Measurements from ENCODE around the gene PRR36. TPM values are rescaled to one million over a fixed set of nuclear protein-coding genes. Genes with fewer than 3 reads are reported as not detected.

Gene PRR36
- total RNA-seq: 1 to 10 TPM in 1 of 5 experiments, under 1 TPM in 3, not detected in 1; 0.08 to 1.2 (median 0.16) TPM
- polyA plus RNA-seq: under 1 TPM; 0.08 to 0.12 TPM
- 0.40 reads per million for total RNA-seq

DNA sequence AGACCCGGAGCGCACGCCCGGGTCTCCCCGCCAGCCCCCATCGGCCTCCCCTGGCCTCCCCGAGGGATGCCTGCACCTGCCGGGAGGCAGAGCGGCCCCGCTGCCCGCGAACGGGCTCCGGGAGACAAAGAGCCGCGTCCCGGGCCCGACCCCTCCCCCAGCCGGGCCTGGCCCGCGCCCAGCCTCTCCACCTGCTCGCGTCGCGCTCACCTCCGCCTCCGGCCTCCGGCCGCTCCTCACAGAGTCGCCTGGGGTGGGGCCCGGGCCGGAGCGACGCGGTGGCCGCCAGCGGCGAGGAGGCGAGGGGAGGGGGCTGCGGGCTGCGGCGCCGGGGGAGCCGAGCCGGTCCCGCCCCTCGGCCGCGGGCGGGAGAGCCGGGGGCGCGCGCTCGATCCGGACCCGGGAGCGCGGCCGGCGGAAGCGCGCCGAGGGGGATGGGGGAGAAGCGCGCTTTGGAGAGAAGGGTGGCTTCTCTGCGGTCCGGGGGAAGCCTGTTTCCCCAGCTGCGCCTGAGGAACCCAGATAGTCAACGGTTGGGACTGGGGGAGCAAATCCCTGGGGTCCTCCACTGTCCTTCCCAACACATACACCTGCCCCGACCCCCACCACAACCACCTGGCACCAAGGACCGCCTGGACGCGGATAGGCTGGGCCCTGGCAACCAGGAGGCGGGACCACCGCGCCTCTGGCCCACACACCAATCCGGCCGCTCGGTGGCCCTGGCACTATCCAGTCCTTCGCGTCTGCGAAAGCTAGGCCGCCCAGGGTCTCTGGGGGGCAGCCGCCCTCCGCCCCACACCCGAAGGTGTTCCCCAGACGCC, at the start of gene PRR36:
Gene PRR36 (minus strand): TSS at position 315 of the 821 bp plus-strand sequence. CDS start 701 bp downstream, outside the sequence.
- no peak for DNase-seq
- H3K4me1 ChIP-seq (ENCODE audit: control insufficient read depth in 2 of 2, insufficient read depth in 2 of 2, low read length in 2 of 2): peaks cover 10 to 26% of the 10 kb centered on the region in 2 donors
- H3K27me3 ChIP-seq (ENCODE audit: control insufficient read depth in 2 of 2, insufficient read depth in 2 of 2, low read length in 2 of 2): peaks cover 0 to 2% of the 10 kb centered on the region in 2 donors
- peaks cover 0 to 5% (median 0%) of the 10 kb centered on the region in 5 donors for H3K36me3 Mint-ChIP-seq
- no peak for ATAC-seq
- no peaks in the 10 kb centered on the region for H3K9me3 ChIP-seq (ENCODE audit: control insufficient read depth in 2 of 3, low read length in 3 of 3)
- peaks cover 0 to 4% (median 0%) of the 10 kb centered on the region in 11 donors for H3K9me3 Mint-ChIP-seq
- intact Hi-C loops (cut with micrococcal nuclease): no loop called here
- ChIA-PET CTCF (no interaction called here), POLR2A (interaction anchor here (1.1 kb wide), 1 partner anchor 29 kb away, joined by 3 read pairs; the partner anchor contains the start of gene MAP2K7)
- peaks cover 14 to 27% (median 21%) of the 10 kb centered on the region in 7 donors for H3K4me1 Mint-ChIP-seq
- H3K36me3 ChIP-seq (ENCODE audit: control insufficient read depth in 2 of 3, insufficient read depth in 3 of 3, low read length in 3 of 3): no peaks in the 10 kb centered on the region
- H3K4me3 ChIP-seq (ENCODE audit: low read length): no peak within 1 kb of the TSS
- H3K27me3 Mint-ChIP-seq: peaks cover 0 to 48% (median 8%) of the 10 kb centered on the region in 5 donors
- peak within 1 kb of the TSS in 1 of 9 donors; percentile 67 for H3K27ac Mint-ChIP-seq
- H3K27ac ChIP-seq (ENCODE audit: low read depth, low read length): no peak within 1 kb of the TSS
- peak within 1 kb of the TSS; percentile 55 to 85 (median 74) for H3K4me3 Mint-ChIP-seq

DNA sequence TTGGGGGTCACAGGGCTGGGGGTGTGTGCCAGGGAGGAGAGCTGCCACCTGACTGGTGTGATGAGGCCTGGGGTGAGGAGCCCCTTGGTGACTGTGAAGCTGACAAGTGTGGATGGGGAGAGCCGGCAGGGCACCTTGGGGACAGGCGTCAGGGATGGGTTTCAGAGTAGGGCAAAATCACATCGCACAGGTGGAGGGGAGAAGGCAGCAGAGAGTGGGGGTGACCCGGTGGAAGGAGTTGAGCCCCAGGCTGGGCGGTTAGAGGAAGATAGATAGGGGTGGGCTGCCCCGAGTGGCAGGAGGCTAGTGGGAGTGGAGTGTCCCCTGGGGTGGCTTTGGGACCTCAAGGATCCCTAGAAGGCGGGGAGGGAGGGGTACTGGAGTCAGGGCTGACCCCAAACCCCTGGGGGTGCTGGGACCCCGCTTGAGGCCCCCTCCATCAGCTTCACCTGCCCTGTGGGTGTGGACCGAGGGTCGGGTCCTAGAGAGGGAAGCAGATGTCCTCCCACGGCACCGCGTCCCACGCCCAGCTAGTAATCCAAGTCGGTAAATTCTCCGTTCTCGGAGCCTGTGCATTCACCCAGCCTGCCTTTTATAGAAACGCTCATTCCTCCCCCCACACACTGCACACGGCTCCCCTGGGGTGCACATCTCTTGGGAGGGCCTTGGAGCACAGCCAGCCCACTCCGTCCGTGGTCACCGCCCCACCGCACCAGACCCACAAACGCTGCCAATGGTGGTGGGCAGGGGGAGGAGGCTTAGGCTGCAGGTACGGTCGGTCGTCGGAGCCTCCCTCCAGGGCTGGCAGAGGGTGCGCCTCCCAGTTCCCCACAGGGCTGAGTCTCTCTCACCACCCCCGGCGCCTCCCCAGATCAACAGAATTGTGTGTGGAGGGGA, 49.4 kb upstream of the PRR36 start:
- Histone ChIP-seq H3K27me3 (ENCODE audit: control insufficient read depth in 2 of 2, insufficient read depth in 2 of 2, low read length in 2 of 2) (peaks cover 0 to 4% of the 10 kb centered on the region in 2 donors), H3K4me3 (ENCODE audit: low read length) (no peak overlapping the region), H3K36me3 (ENCODE audit: control insufficient read depth in 2 of 3, insufficient read depth in 3 of 3, low read length in 3 of 3) (peaks cover 0 to 18% (median 6%) of the 10 kb centered on the region in 3 experiments), H3K9me3 (ENCODE audit: control insufficient read depth in 2 of 3, low read length in 3 of 3) (no peaks in the 10 kb centered on the region), H3K4me1 (ENCODE audit: control insufficient read depth in 2 of 2, insufficient read depth in 2 of 2, low read length in 2 of 2) (peaks cover 19 to 20% of the 10 kb centered on the region in 2 donors), H3K27ac (ENCODE audit: low read depth, low read length) (no peak overlapping the region)
- H3K27ac Mint-ChIP-seq: peak overlapping the region in 2 of 9 donors; percentile 25 to 56
- peak overlapping the region in 7 of 10 donors; percentile 11 to 80 (median 29) for H3K4me3 Mint-ChIP-seq
- intact Hi-C loops (cut with micrococcal nuclease): loop anchor here (5.0 to 10.0 kb wide), 7 partner anchors 296 to 1894 kb away; partner anchors contain the start of genes ALKBH7 (in 1 of the 2), FBXL12 (in 1 of the 2), PET100 (in 1 of the 2) and RAB11B (in 1 of the 2)
- peaks cover 0 to 3% (median 0%) of the 10 kb centered on the region in 11 donors for H3K9me3 Mint-ChIP-seq
- peaks cover 4 to 8% (median 6%) of the 10 kb centered on the region in 5 donors for H3K27me3 Mint-ChIP-seq
- CTCF ChIA-PET: interaction anchor here (0.7 to 0.8 kb wide), 2 partner anchors 22 to 55 kb away, joined by 3 read pairs; no protein-coding TSS in a partner anchor
- POLR2A ChIA-PET: interaction anchor here (0.7 to 1.2 kb wide), 3 partner anchors 9 to 70 kb away, joined by 3 to 4 read pairs (median 3); partner anchors contain the start of genes TGFBR3L and TIMM44
- peaks cover 0 to 11% (median 0%) of the 10 kb centered on the region in 5 donors for H3K36me3 Mint-ChIP-seq
- H3K4me1 Mint-ChIP-seq: peaks cover 15 to 38% (median 30%) of the 10 kb centered on the region in 7 donors
- DNase-seq: no peak
- no peak for ATAC-seq

DNA sequence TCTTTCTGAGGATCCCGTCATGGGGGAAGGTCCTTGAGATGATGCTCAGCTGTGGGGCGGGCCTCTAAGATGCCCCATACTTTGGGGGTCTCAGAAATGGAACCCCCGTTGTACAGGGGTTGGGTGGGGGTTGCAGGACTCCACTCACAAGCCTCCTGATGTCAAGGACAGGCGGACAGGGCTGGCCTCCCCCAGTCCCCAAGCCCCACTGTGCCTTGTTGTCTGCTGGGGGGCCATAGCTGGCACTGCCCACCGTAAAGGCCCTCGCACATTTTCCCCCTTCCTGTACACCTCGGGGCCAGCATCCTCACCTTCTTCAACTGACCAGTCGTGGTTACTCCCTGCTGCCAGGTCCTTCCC, 48.6 kb upstream of the PRR36 start:
- POLR2A ChIA-PET: interaction anchor here (1.2 kb wide), 1 partner anchor 69 kb away, joined by 3 read pairs; no protein-coding TSS in a partner anchor
- no peak for ATAC-seq
- H3K4me1 ChIP-seq (ENCODE audit: control insufficient read depth in 2 of 2, insufficient read depth in 2 of 2, low read length in 2 of 2): peaks cover 20 to 23% of the 10 kb centered on the region in 2 donors
- no peak overlapping the region for H3K4me3 ChIP-seq (ENCODE audit: low read length)
- intact Hi-C loops (cut with micrococcal nuclease): loop anchor here (5.0 to 10.0 kb wide), 7 partner anchors 296 to 1894 kb away; partner anchors contain the start of genes ALKBH7 (in 1 of the 2), FBXL12 (in 1 of the 2), PET100 (in 1 of the 2) and RAB11B (in 1 of the 2)
- Mint-ChIP-seq H3K27ac (peak overlapping the region in 1 of 9 donors; percentile 25), H3K36me3 (peaks cover 0 to 11% (median 0%) of the 10 kb centered on the region in 5 donors), H3K9me3 (peaks cover 0 to 3% (median 0%) of the 10 kb centered on the region in 11 donors), H3K27me3 (peaks cover 6 to 15% (median 12%) of the 10 kb centered on the region in 5 donors), H3K4me1 (peaks cover 15 to 43% (median 36%) of the 10 kb centered on the region in 7 donors), H3K4me3 (peak overlapping the region in 5 of 10 donors; percentile 7 to 32 (median 15))
- H3K27ac ChIP-seq (ENCODE audit: low read depth, low read length): no peak overlapping the region
- no peaks in the 10 kb centered on the region for H3K9me3 ChIP-seq (ENCODE audit: control insufficient read depth in 2 of 3, low read length in 3 of 3)
- peaks cover 0 to 11% of the 10 kb centered on the region in 2 donors for H3K27me3 ChIP-seq (ENCODE audit: control insufficient read depth in 2 of 2, insufficient read depth in 2 of 2, low read length in 2 of 2)
- no peak for DNase-seq
- peaks cover 0 to 18% (median 6%) of the 10 kb centered on the region in 3 experiments for H3K36me3 ChIP-seq (ENCODE audit: control insufficient read depth in 2 of 3, insufficient read depth in 3 of 3, low read length in 3 of 3)
- CTCF ChIA-PET: interaction anchor here (1.6 kb wide), 1 partner anchor 22 kb away, joined by 5 read pairs; no protein-coding TSS in a partner anchor

DNA sequence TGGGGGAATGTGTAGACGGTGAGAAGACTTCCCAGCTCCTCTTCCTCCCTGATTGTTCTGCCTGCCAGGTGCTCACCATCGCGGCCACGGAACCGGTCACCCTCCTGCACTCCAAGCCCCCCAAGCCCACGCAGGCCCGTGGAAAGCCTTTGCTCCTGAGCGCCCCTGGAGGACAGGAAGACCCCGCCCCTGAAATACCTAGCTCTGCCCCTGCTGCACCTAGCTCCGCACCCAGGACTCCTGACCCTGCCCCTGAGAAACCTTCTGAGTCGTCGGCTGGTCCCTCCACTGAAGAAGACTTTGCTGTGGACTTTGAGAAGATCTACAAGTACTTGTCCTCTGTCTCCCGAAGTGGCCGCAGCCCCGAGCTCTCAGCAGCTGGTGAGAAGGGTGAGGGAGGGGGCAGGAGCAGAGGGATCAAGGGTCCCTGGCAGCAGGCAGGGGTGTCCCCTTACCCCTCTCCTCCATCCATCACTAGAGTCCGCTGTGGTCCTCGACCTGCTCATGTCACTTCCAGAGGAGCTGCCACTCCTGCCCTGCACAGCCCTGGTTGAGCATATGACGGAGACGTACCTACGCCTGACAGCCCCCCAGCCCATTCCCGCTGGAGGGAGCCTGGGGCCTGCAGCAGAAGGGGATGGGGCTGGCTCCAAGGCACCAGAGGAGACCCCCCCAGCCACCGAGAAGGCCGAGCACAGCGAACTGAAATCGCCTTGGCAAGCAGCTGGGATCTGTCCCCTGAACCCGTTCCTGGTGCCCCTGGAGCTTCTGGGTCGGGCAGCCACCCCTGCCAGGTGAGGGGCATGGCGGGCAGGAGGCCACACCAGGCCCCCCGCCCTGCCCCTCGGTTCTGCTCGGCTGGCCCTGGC, 48.0 kb upstream of the PRR36 start:
- H3K9me3 Mint-ChIP-seq: peaks cover 0 to 3% (median 0%) of the 10 kb centered on the region in 11 donors
- H3K36me3 Mint-ChIP-seq: peaks cover 0 to 11% (median 0%) of the 10 kb centered on the region in 5 donors
- ATAC-seq: no peak
- intact Hi-C loops (cut with micrococcal nuclease): loop anchor here (2.0 to 10.0 kb wide), 10 partner anchors 295 to 1895 kb away; partner anchors contain the start of genes ALKBH7 (in 1 of the 2), CD320 (in 1 of the 2), FBXL12 (in 1 of the 2) and PET100 (in 1 of the 2)
- H3K27me3 Mint-ChIP-seq: peaks cover 6 to 17% (median 12%) of the 10 kb centered on the region in 5 donors
- H3K4me1 Mint-ChIP-seq: peaks cover 15 to 45% (median 36%) of the 10 kb centered on the region in 7 donors
- ChIA-PET CTCF (interaction anchor here (1.6 to 2.8 kb wide), 4 partner anchors 9 to 22 kb away, joined by 5 to 14 read pairs (median 9); partner anchors contain the start of genes MAP2K7 and TIMM44), POLR2A (interaction anchor here (1.0 to 5.7 kb wide), 3 partner anchors 21 to 69 kb away, joined by 3 to 38 read pairs (median 3); partner anchors contain the start of gene TIMM44)
- peak overlapping the region in 2 of 9 donors; percentile 33 to 48 for H3K27ac Mint-ChIP-seq
- no peak for DNase-seq
- Histone ChIP-seq H3K36me3 (ENCODE audit: control insufficient read depth in 2 of 3, insufficient read depth in 3 of 3, low read length in 3 of 3) (peaks cover 0 to 18% (median 6%) of the 10 kb centered on the region in 3 experiments), H3K27ac (ENCODE audit: low read depth, low read length) (no peak overlapping the region), H3K27me3 (ENCODE audit: control insufficient read depth in 2 of 2, insufficient read depth in 2 of 2, low read length in 2 of 2) (peaks cover 0 to 16% of the 10 kb centered on the region in 2 donors), H3K4me3 (ENCODE audit: low read length) (peak overlapping the region; percentile 86), H3K9me3 (ENCODE audit: control insufficient read depth in 2 of 3, low read length in 3 of 3) (no peaks in the 10 kb centered on the region), H3K4me1 (ENCODE audit: control insufficient read depth in 2 of 2, insufficient read depth in 2 of 2, low read length in 2 of 2) (peaks cover 20 to 29% of the 10 kb centered on the region in 2 donors)
- H3K4me3 Mint-ChIP-seq: peak overlapping the region in 9 of 10 donors; percentile 11 to 60 (median 47)
